ENCODE results near the gene CD93. TPM values are rescaled to one million over a fixed set of nuclear protein-coding genes. Genes with fewer than 3 reads are reported as not detected.

Gene CD93
- total RNA-seq, 2 donors from 2014 or later = 99.2 to 163 TPM

DNA sequence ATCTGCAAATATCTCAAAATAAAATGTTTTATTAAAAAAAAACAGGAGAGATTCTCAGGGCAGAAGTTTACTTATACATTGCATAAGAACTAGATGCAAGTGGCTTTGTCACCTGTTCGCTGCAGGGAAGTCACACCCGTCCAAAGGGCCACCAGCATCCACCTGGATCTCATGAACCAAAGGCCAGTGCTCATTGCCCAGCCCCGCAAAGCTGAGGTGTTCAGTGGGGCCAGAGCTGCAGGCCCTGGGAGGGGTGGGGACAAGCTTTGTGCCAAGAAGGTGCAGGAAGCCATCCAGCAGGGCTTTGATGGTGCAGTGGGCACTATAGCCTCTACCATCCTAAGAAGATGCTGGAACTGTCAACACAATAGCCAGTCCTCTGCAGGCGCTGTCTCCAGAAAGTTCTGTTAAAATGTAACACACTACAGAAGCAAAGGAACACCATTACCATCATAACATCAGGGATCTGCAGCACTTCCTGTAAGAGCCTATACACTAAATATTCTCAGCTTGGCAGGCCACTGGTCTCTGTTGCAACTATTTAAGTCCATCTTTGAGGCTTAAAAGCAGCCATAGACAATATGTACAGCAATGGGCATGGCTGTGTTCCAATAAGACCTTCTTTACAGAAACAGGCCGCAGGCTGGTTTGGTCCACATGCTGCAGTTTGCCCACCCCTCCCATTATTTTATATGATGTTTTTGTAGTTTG lies 15.7 kb upstream of the CD93 start:
- no peak for DNase-seq (ENCODE audit: low spot score)
- Histone ChIP-seq H3K4me1 (ENCODE audit: control insufficient read depth in 1 of 2, low read depth in 2 of 2) (peaks cover 8 to 44% of the 10 kb centered on the region in 2 donors), H3K27me3 (replicated peaks; ENCODE audit: insufficient read depth) (no peaks in the 10 kb centered on the region), H3K9me3 (no peaks in the 10 kb centered on the region), H3K4me3 (no peak overlapping the region), H3K36me3 (no peaks in the 10 kb centered on the region), H3K27ac (no peak overlapping the region)
- no peak for TF ChIP-seq CTCF (IDR thresholded peaks at IDR 0.05)
- ATAC-seq (ENCODE audit: insufficient number of reproducible peaks, low FRiP score, low read depth) = no peak

DNA sequence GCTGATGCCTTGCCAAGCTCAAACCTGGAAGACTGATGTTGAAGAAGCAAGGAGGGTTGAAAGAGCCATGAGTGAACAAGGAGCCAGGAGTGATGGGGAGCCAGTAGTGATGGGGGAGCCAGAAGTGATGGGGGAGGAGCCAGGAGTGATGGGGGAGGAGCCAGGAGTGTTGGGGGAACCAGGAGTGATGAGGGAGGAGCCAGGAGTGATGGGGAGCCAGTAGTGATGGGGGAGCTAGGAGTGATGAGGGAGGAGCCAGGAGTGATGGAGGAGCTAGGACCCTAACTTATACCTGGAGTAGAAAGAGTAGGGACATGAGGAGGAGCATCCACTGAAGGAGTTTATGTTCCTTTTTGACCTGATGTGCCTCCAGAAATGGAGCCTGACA lies 14.6 kb upstream of the CD93 start:
- no peak for TF ChIP-seq CTCF (IDR thresholded peaks at IDR 0.05)
- ATAC-seq (ENCODE audit: insufficient number of reproducible peaks, low FRiP score, low read depth) (no peak), DNase-seq (ENCODE audit: low spot score) (no peak)
- no peaks in the 10 kb centered on the region for H3K9me3 ChIP-seq
- H3K36me3 ChIP-seq = no peaks in the 10 kb centered on the region
- no peak overlapping the region for H3K27ac ChIP-seq
- no peaks in the 10 kb centered on the region for H3K27me3 ChIP-seq (replicated peaks; ENCODE audit: insufficient read depth)
- no peak overlapping the region for H3K4me3 ChIP-seq
- H3K4me1 ChIP-seq (ENCODE audit: control insufficient read depth in 1 of 2, low read depth in 2 of 2) = peaks cover 6 to 39% of the 10 kb centered on the region in 2 donors

DNA sequence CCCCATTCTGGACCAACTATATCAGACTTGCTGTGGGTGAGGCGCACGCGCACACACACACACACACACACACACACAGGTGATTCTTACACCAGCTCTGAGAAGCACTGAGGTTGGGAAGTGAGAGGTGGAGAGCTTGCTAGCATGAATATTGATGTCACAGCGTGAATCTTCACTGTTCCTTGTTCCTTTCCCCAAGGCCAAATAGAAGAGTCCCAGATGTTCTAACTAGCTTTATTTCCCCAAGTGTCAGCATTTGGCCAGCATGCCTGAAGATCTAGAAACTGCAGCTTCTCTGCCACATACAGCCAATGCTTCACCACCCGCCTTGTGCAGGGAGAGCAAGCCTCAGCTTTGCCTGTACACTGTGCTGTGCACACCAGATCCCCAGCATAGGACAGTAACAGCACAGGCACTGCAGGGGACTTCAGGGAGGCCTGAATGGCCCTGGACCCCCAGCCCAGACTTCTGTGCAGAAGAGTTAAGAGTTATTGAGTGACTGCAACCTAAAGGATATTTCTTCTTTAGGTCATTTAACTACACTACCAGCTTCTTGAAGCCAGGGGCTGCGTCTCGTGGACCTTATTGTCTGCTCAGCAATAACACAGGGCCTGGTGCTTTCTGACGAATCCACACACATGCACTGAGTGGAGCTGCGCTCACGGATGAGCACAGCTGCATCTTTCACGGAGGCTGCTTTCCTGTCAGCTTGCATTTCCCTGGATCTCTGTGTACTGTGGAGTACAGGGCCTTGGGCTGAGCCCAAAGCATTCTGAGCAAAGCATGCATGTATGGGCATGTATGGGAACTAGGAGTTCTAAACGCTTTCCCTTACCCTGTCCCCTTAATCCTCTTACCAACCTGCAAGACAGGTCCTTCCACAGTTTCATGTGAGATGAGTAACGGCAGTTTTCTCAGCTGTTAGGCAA lies 13.9 kb upstream of the CD93 start:
- TF ChIP-seq CTCF (IDR thresholded peaks at IDR 0.05) = no peak
- DNase-seq (ENCODE audit: low spot score) (no peak), ATAC-seq (ENCODE audit: insufficient number of reproducible peaks, low FRiP score, low read depth) (no peak)
- Histone ChIP-seq H3K4me3 (no peak overlapping the region), H3K36me3 (no peaks in the 10 kb centered on the region), H3K27ac (no peak overlapping the region), H3K9me3 (no peaks in the 10 kb centered on the region), H3K4me1 (ENCODE audit: control insufficient read depth in 1 of 2, low read depth in 2 of 2) (peaks cover 6 to 36% of the 10 kb centered on the region in 2 donors), H3K27me3 (replicated peaks; ENCODE audit: insufficient read depth) (no peaks in the 10 kb centered on the region)

- TF ChIP-seq CTCF (IDR thresholded peaks at IDR 0.05) = no peak
- H3K4me1 ChIP-seq (ENCODE audit: control insufficient read depth in 1 of 2, low read depth in 2 of 2) = peaks cover 1 to 21% of the 10 kb centered on the region in 2 donors
- ATAC-seq (ENCODE audit: insufficient number of reproducible peaks, low FRiP score, low read depth) (no peak), DNase-seq (ENCODE audit: low spot score) (no peak)
- H3K27me3 ChIP-seq (replicated peaks; ENCODE audit: insufficient read depth) = no peaks in the 10 kb centered on the region
- H3K4me3 ChIP-seq = no peak overlapping the region
- H3K27ac ChIP-seq = no peak overlapping the region
- H3K9me3 ChIP-seq = no peaks in the 10 kb centered on the region
- no peaks in the 10 kb centered on the region for H3K36me3 ChIP-seq
These were observed 11.8 kb upstream of the CD93 start for GRCh38 chr20:23097636-23098580.
